SU-DHL-6 (cell line): ENCODE results near the gene LBH.

Source experiments
- H2AFZ ChIP-seq: fragments of 200-600 bp; sonication (generic); 2 replicates; pipeline ENCODE4 v1.6.1; 2014; ENCODE audit warnings: low read depth, mild to moderate bottlenecking, moderate library complexity, mixed read lengths, antibody characterized with exemption, low read length; ENCODE audit not compliant: severe bottlenecking
- H3F3A ChIP-seq: fragments of 200-600 bp; shearing (Covaris generic); 2 replicates; pipeline ENCODE4 v1.6.0; 2016; ENCODE audit warnings: antibody characterized with exemption, mild to moderate bottlenecking; ENCODE audit not compliant: insufficient read depth
- H3K27ac ChIP-seq: fragments of 200-600 bp; sonication (generic); 2 replicates; pipeline ENCODE4 v1.5.1; 2016; ENCODE audit warnings: low read depth, mild to moderate bottlenecking, low read length, moderate library complexity, mixed read lengths
- H3K27me3 ChIP-seq: fragments of 200-600 bp; sonication (generic), shearing (Covaris generic); 2 replicates; pipeline ENCODE4 v1.6.0; 2014; ENCODE audit warnings: mild to moderate bottlenecking, low read length
- H3K36me3 ChIP-seq: fragments of 200-600 bp; sonication (generic); 2 replicates; pipeline ENCODE4 v1.6.1; 2014; ENCODE audit warnings: mild to moderate bottlenecking, low read length, mixed read lengths
- H3K4me2 ChIP-seq: fragments of 300-600, 200-600 bp; shearing (Covaris generic), sonication (generic); 2 replicates; pipeline ENCODE4 v1.6.0; 2014; ENCODE audit warnings: low read length, low read depth, mild to moderate bottlenecking; ENCODE audit not compliant: poor library complexity, severe bottlenecking
- H3K4me3 ChIP-seq: fragments of 200-600 bp; sonication (generic); 2 replicates; pipeline ENCODE4 v1.5.1; 2014; ENCODE audit warnings: antibody characterized with exemption, low read length, mild to moderate bottlenecking, mixed read lengths; ENCODE audit not compliant: insufficient read depth, poor library complexity, severe bottlenecking
- H3K79me2 ChIP-seq: fragments of 200-600 bp; sonication (generic); 2 replicates; pipeline ENCODE4 v1.6.1; 2014; ENCODE audit warnings: mild to moderate bottlenecking, low read length, moderate library complexity; ENCODE audit not compliant: insufficient read depth
- H3K9ac ChIP-seq: fragments of 200-600 bp; sonication (generic); 2 replicates; pipeline ENCODE4 v1.7.0; 2014; ENCODE audit warnings: mild to moderate bottlenecking, low read length
- H3K9me2 ChIP-seq: fragments of 200-600 bp; sonication (generic); replicated peaks from 2 replicates; pipeline ENCODE4 v1.6.1; 2014; ENCODE audit warnings: low read length; ENCODE audit not compliant: insufficient read depth
- H3K9me3 ChIP-seq: fragments of 200-600 bp; sonication (generic); 2 replicates; pipeline ENCODE4 v1.6.1; 2014; ENCODE audit warnings: low read length, mixed read lengths; ENCODE audit not compliant: insufficient read depth
- H4K20me1 ChIP-seq: fragments of 200-600 bp; sonication (generic); 2 replicates; pipeline ENCODE4 v1.6.1; 2014; ENCODE audit warnings: low read depth, mild to moderate bottlenecking, antibody characterized with exemption, low read length, moderate library complexity, mixed read lengths
- CTCF ChIP-seq: fragments of 200-600 bp; sonication (generic); IDR thresholded peaks from one replicate; pipeline ENCODE4 v1.5.1; 2017; ENCODE audit warnings: antibody characterized with exemption, mild to moderate bottlenecking, low read length, moderate library complexity; ENCODE audit not compliant: insufficient read depth, poor library complexity, severe bottlenecking
- EZH2phosphoT487 ChIP-seq: fragments of 200-600 bp; sonication (generic), shearing (Covaris generic); conservative IDR thresholded peaks from 2 replicates; pipeline ENCODE4 v1.6.1; 2018; ENCODE audit warnings: mild to moderate bottlenecking, antibody characterized with exemption, low read length, moderate library complexity, mixed read lengths

The LBH gene

GRCh38 chr2:30203156-30203555 is 28.2 kb upstream of the LBH start:
- H3K9me2 ChIP-seq: no peaks in the 10 kb centered on the region
- H3K9ac ChIP-seq: no peak overlapping the region
- TF ChIP-seq EZH2phosphoT487 (no peak), CTCF (no peak)
- no peaks in the 10 kb centered on the region for H3K36me3 ChIP-seq
- H3K79me2 ChIP-seq: no peaks in the 10 kb centered on the region
- H3K4me3 ChIP-seq: no peak overlapping the region
- no peaks in the 10 kb centered on the region for H3K27me3 ChIP-seq
- H3F3A ChIP-seq: no peaks in the 10 kb centered on the region
- H3K9me3 ChIP-seq: no peaks in the 10 kb centered on the region
- H3K4me2 ChIP-seq: no peak overlapping the region
- H2AFZ ChIP-seq: no peak overlapping the region
- H4K20me1 ChIP-seq: no peaks in the 10 kb centered on the region
- no peak overlapping the region for H3K27ac ChIP-seq

DNA sequence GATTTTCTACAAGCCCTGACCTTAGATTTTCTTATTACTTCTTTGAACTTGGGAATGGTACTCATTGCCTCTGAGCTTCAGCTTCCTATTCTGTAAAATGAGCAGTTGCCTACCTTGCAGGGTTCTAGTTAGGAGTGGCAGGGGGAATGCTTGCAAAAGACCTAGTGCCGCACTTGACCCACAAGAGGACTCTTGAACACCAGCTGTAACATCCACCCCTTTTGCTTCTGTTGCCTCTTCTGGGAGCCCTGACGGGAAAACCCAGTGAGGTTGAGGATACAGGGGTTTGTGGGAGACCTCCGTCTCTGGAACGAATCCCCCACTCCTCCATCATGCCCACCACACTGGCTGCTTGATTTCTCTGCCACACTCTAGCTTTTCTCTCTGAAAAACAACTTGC is 27.1 kb upstream of the LBH start:
- H4K20me1 ChIP-seq: no peaks in the 10 kb centered on the region
- H3K36me3 ChIP-seq: no peaks in the 10 kb centered on the region
- no peaks in the 10 kb centered on the region for H3F3A ChIP-seq
- H3K4me3 ChIP-seq: no peak overlapping the region
- no peak for TF ChIP-seq CTCF
- TF ChIP-seq EZH2phosphoT487: no peak
- no peak overlapping the region for H2AFZ ChIP-seq
- no peaks in the 10 kb centered on the region for H3K9me2 ChIP-seq
- H3K9ac ChIP-seq: no peak overlapping the region
- H3K27ac ChIP-seq: no peak overlapping the region
- no peaks in the 10 kb centered on the region for H3K27me3 ChIP-seq
- H3K9me3 ChIP-seq: no peaks in the 10 kb centered on the region
- no peak overlapping the region for H3K4me2 ChIP-seq
- H3K79me2 ChIP-seq: no peaks in the 10 kb centered on the region

- no peak overlapping the region for H3K9ac ChIP-seq
- no peak overlapping the region for H3K4me3 ChIP-seq
- no peaks in the 10 kb centered on the region for H3K27me3 ChIP-seq
- TF ChIP-seq EZH2phosphoT487 (no peak), CTCF (no peak)
- H4K20me1 ChIP-seq: no peaks in the 10 kb centered on the region
- H3F3A ChIP-seq: no peaks in the 10 kb centered on the region
- H2AFZ ChIP-seq: no peak overlapping the region
- H3K9me3 ChIP-seq: no peaks in the 10 kb centered on the region
- no peak overlapping the region for H3K4me2 ChIP-seq
- no peaks in the 10 kb centered on the region for H3K9me2 ChIP-seq
- no peak overlapping the region for H3K27ac ChIP-seq
- no peaks in the 10 kb centered on the region for H3K36me3 ChIP-seq
- H3K79me2 ChIP-seq: no peaks in the 10 kb centered on the region
These were observed 25.9 kb upstream of the LBH start for GRCh38 chr2:30205456-30205855.
